Prostate gland (tissue), 2 donors: ENCODE results near the gene C3orf20. TPM values are rescaled to one million over a fixed set of nuclear protein-coding genes. Genes with fewer than 3 reads are reported as not detected.

Source experiments
- DNase-seq: peaks from one replicate; pipeline ENCODE4 v3.0.0-alpha.2; 2019; ENCODE audit warnings: low spot score
- H3K27ac ChIP-seq, 2 donors: fragments of 200-600 bp; sonication (generic); 2 replicates each; pipeline ENCODE4 v1.5.1; 2017 to 2019
- H3K27me3 ChIP-seq: fragments of 200-600 bp; sonication (generic); replicated peaks from 2 replicates; pipeline ENCODE4 v1.5.1; 2019; ENCODE audit not compliant: insufficient read depth
- H3K36me3 ChIP-seq, 2 donors: fragments of 200-600 bp; sonication (generic); 1 replicate in 1 of 2; 2 replicates in 1 of 2; pipeline versions ENCODE4 v1.5.1 to v1.8.1; 2017 to 2019
- H3K4me1 ChIP-seq: fragments of 200-600 bp; sonication (generic); replicated peaks from 2 replicates; pipeline ENCODE4 v1.5.1; 2019
- H3K4me3 ChIP-seq, 2 donors: fragments of 200-600 bp; sonication (generic); 2 replicates each; pipeline ENCODE4 v1.5.1; 2017 to 2019
- H3K9me3 ChIP-seq: fragments of 200-600 bp; sonication (generic); 2 replicates; pipeline ENCODE4 v1.5.1; 2017
- POLR2A ChIP-seq: fragments of 450-650 bp; IDR thresholded peaks from one replicate; pipeline ENCODE4 v1.6.1; 2016; ENCODE audit warnings: antibody characterized with exemption, mild to moderate bottlenecking
- POLR2AphosphoS5 ChIP-seq: sonication (generic); formaldehyde crosslinking; IDR thresholded peaks from one replicate; pipeline ENCODE4 v1.6.1; 2017; ENCODE audit warnings: antibody characterized with exemption
- WGBS: methylation state at CpG from one replicate; pipeline ENCODE4 v1.1.5; 2018; 5-methylcytosine and 5-hydroxymethylcytosine counted together
- intact Hi-C: fragments of 100-400 bp; cut with DNase I; formaldehyde crosslinking; loops from one replicate; pipeline ENCODE4 v1.14.2; 2022
- total RNA-seq, 2 donors: library from RNA; depleted of rRNA; stranded (reverse); fragments of >200 nt; gene quantifications; one replicate each; pipeline ENCODE4 v1.1.0, GENCODE V29; 2016
- TF ChIP-seq, protein P1 (sequence below), 4 experiments: fragments of 200-600 bp in 2 of 4; fragments of 450-650 bp in 2 of 4; sonication (generic) in 2 of 4; IDR thresholded peaks; 1 replicate in 3 of 4; 2 replicates in 1 of 4; pipeline ENCODE4 v1.5.1; 2016 to 2019; ENCODE audit warnings: antibody characterized with exemption in 4 of 4, mild to moderate bottlenecking in 2 of 4, moderate library complexity in 2 of 4

Gene C3orf20
- total RNA-seq, 2 donors from 2014 or later, result 0.28 TPM; not detected in 1

- WGBS, result 92% methylated on average over 4 of the region's 4 CpGs
- Histone ChIP-seq H3K9me3 (no peaks in the 10 kb centered on the region), H3K27ac (no peak overlapping the region), H3K36me3 (no peaks in the 10 kb centered on the region), H3K4me3 (no peak overlapping the region), H3K27me3 (no peaks in the 10 kb centered on the region), H3K4me1 (no peaks in the 10 kb centered on the region)
- TF ChIP-seq POLR2AphosphoS5, result no peak
- no peak for TF ChIP-seq POLR2A
- TF ChIP-seq, protein P1, sequence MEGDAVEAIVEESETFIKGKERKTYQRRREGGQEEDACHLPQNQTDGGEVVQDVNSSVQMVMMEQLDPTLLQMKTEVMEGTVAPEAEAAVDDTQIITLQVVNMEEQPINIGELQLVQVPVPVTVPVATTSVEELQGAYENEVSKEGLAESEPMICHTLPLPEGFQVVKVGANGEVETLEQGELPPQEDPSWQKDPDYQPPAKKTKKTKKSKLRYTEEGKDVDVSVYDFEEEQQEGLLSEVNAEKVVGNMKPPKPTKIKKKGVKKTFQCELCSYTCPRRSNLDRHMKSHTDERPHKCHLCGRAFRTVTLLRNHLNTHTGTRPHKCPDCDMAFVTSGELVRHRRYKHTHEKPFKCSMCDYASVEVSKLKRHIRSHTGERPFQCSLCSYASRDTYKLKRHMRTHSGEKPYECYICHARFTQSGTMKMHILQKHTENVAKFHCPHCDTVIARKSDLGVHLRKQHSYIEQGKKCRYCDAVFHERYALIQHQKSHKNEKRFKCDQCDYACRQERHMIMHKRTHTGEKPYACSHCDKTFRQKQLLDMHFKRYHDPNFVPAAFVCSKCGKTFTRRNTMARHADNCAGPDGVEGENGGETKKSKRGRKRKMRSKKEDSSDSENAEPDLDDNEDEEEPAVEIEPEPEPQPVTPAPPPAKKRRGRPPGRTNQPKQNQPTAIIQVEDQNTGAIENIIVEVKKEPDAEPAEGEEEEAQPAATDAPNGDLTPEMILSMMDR (IDR thresholded peaks at IDR 0.05), result no peak
- intact Hi-C loops, result loop anchor here (2.0 kb wide), 1 partner anchor 26 kb away; no protein-coding TSS in a partner anchor
- no peak for DNase-seq
These were observed 9.5 kb downstream of the C3orf20 start for GRCh38 chr3:14684447-14684846.

DNA sequence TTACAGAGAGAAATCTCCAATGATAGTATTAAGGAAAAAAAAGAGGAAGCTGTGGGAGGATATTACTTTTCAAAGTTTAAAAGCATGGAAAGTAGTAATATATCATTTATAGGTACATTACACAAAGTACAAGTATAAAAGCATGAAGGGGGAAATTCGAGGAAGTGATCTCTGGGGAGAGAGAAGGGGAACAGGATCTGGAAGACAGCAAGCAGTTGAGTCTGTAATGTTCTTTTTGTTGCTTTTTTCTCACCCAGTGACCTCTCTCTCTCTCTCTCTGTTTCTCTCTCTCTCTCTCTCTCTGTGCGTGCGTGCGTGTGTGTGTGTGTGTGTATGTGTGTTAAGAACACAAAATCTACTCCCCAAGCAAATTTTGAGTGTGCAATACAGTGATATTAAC, 10.2 kb downstream of the C3orf20 start:
- WGBS, result 50% methylated on average over 4 of the region's 4 CpGs
- Histone ChIP-seq H3K36me3 (no peaks in the 10 kb centered on the region), H3K9me3 (no peaks in the 10 kb centered on the region), H3K27me3 (no peaks in the 10 kb centered on the region), H3K4me1 (no peaks in the 10 kb centered on the region), H3K4me3 (no peak overlapping the region), H3K27ac (no peak overlapping the region)
- DNase-seq, result no peak
- TF ChIP-seq POLR2A, result no peak
- TF ChIP-seq POLR2AphosphoS5, result no peak
- TF ChIP-seq, protein P1 (IDR thresholded peaks at IDR 0.05), result no peak
- intact Hi-C loops, result loop anchor here (2.0 kb wide), 1 partner anchor 26 kb away; no protein-coding TSS in a partner anchor

- Histone ChIP-seq H3K27me3 (no peaks in the 10 kb centered on the region), H3K36me3 (no peaks in the 10 kb centered on the region), H3K9me3 (no peaks in the 10 kb centered on the region), H3K27ac (no peak overlapping the region), H3K4me3 (no peak overlapping the region), H3K4me1 (no peaks in the 10 kb centered on the region)
- intact Hi-C loops, result no loop called here
- DNase-seq, result no peak
- no peak for TF ChIP-seq POLR2A
- 50% methylated on average over 3 of the region's 3 CpGs for WGBS
These were observed 12.4 kb downstream of the C3orf20 start for GRCh38 chr3:14687360-14687759.

DNA sequence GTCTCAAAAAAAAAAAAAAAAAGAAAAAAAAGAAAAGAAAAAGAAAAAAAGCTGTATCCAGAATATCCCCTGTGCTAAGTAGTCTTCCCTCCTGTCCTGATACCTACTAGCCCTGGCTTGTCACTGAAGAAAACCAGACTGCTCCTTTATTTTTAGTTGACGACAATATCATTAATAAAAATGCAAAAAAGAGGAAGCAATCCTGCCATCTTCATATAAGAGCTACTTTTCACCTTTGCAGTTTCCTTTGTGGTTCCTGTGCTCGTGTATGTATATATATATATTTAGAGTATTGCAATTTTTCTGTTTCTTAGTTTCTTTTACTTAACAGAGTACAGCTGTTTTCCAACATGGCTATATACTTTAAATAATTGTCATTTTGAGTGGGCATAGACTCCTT, 13.6 kb downstream of the C3orf20 start:
- Histone ChIP-seq H3K36me3 (no peaks in the 10 kb centered on the region), H3K4me3 (no peak overlapping the region), H3K27ac (no peak overlapping the region), H3K9me3 (no peaks in the 10 kb centered on the region), H3K27me3 (no peaks in the 10 kb centered on the region), H3K4me1 (no peaks in the 10 kb centered on the region)
- intact Hi-C loops, result no loop called here
- TF ChIP-seq, protein P1 (IDR thresholded peaks at IDR 0.05), result no peak
- no peak for TF ChIP-seq POLR2A
- TF ChIP-seq POLR2AphosphoS5, result no peak
- DNase-seq, result no peak
- 92% methylated on average over 2 of the region's 2 CpGs for WGBS

DNA sequence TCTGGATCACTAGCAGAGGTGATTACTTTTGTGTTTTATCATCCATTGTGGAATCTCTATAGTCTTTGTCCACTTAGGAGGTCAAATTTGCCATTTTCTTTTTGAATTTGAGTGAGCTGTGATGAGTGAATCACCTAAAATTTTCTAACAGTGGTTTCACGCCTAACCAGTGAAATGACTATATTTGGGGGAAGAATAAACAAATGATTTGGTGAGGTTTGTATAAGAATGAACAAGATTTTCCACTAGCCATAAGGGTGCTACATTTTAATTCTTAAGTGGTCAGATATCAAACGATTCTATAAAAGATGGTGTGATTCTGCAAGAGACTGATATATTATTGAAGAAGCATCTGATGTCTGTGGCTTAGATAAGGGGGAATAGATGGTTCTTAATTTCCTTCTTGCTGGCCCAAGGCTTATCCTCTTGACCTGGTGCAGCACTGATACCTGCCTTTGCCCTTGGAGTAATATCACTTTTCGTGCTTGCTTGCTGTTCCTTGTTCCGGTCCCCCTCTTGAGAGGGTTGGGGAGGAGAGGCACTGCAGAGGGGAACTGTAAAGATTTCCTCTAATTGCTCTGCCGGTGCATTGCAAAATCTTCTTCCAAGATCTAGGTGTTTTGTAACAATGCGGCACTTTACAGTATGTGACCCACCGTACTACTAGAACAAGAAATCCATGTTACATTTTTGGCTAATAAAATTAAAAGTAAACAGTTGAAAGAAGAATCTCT, 14.5 kb downstream of the C3orf20 start:
- no peaks in the 10 kb centered on the region for H3K36me3 ChIP-seq
- H3K4me3 ChIP-seq, result no peak overlapping the region
- no peak for TF ChIP-seq POLR2A
- TF ChIP-seq POLR2AphosphoS5, result no peak
- TF ChIP-seq, protein P1 (IDR thresholded peaks at IDR 0.05), result no peak
- H3K27ac ChIP-seq, result no peak overlapping the region
- no peaks in the 10 kb centered on the region for H3K27me3 ChIP-seq
- WGBS, result 61% methylated on average over 7 of the region's 7 CpGs
- intact Hi-C loops, result no loop called here
- H3K4me1 ChIP-seq, result no peaks in the 10 kb centered on the region
- DNase-seq, result no peak
- H3K9me3 ChIP-seq, result no peaks in the 10 kb centered on the region
